ENCODE data around the gene JMJD1C.

DNA sequence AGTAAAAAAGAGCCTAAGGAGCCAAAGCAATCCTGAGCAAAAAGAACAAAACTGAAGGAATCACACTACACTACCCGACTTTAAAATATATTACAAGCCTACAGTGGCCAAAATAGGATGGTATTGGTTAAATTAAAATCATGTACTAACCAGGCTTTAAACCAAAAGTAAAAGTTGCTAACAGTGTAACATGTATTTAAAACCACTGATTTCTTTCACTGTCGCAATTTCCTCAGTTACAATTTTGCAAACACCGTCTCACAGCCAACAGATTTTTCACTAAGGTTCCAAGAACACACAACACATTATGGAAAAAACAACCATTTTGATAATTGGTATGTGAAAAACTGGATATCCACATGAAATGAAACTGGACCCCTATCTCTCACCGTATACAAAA is 74.0 kb downstream of the JMJD1C start:
- TF ChIP-seq POLR2AphosphoS5 (IDR thresholded peaks at IDR 0.05) (no peak), POLR2A (IDR thresholded peaks at IDR 0.05) (no peak)
- TF ChIP-seq, protein P1, sequence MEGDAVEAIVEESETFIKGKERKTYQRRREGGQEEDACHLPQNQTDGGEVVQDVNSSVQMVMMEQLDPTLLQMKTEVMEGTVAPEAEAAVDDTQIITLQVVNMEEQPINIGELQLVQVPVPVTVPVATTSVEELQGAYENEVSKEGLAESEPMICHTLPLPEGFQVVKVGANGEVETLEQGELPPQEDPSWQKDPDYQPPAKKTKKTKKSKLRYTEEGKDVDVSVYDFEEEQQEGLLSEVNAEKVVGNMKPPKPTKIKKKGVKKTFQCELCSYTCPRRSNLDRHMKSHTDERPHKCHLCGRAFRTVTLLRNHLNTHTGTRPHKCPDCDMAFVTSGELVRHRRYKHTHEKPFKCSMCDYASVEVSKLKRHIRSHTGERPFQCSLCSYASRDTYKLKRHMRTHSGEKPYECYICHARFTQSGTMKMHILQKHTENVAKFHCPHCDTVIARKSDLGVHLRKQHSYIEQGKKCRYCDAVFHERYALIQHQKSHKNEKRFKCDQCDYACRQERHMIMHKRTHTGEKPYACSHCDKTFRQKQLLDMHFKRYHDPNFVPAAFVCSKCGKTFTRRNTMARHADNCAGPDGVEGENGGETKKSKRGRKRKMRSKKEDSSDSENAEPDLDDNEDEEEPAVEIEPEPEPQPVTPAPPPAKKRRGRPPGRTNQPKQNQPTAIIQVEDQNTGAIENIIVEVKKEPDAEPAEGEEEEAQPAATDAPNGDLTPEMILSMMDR (IDR thresholded peaks at IDR 0.05) = no peak
